ENCODE data around the gene TRAF3IP3.

The TRAF3IP3 gene

DNA sequence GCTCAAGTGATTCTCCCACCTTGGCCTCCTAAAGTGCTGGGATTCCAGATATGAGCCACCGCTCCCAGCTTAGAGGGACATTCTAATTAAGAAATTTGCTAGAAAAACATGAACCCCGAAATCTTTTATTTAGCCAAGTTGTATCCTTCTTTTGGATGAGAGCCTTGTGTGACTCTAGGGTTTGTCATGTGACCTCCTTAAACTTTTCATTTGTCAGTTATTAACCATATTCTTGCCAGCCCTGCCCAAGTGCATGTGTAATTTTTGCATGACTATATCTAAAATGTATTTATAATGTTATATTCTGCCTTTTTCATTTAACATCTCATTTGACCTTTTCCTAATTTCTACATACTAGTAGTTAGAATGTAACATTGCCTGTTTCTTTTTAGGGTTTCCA lies 73.9 kb downstream of the TRAF3IP3 start:
- TF ChIP-seq, protein P1, sequence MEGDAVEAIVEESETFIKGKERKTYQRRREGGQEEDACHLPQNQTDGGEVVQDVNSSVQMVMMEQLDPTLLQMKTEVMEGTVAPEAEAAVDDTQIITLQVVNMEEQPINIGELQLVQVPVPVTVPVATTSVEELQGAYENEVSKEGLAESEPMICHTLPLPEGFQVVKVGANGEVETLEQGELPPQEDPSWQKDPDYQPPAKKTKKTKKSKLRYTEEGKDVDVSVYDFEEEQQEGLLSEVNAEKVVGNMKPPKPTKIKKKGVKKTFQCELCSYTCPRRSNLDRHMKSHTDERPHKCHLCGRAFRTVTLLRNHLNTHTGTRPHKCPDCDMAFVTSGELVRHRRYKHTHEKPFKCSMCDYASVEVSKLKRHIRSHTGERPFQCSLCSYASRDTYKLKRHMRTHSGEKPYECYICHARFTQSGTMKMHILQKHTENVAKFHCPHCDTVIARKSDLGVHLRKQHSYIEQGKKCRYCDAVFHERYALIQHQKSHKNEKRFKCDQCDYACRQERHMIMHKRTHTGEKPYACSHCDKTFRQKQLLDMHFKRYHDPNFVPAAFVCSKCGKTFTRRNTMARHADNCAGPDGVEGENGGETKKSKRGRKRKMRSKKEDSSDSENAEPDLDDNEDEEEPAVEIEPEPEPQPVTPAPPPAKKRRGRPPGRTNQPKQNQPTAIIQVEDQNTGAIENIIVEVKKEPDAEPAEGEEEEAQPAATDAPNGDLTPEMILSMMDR (IDR thresholded peaks at IDR 0.05; ENCODE audit: low read depth, low read length): no peak
- no peak overlapping the region for H3K4me3 ChIP-seq (ENCODE audit: low read depth, low read length)

DNA sequence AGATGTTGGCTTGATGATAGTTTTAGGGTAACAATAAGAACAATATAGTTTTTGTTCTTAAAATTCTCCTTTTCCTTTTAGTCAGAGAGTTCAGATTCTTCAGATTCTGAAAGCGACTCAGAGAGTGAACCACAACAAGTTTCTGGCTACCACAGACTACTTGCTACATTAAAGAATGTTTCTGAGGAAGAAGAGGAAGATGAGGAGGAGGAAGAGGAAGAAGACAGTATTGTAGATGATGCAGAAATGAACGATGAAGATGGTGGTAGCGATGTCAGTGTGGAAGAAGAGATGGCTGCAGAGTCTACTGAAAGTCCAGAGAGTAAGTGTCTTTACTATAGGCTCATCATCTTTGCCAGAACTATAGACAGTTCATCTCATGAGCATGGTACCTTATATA lies 74.9 kb downstream of the TRAF3IP3 start:
- TF ChIP-seq, protein P1 (IDR thresholded peaks at IDR 0.05; ENCODE audit: low read depth, low read length): no peak
- no peak overlapping the region for H3K4me3 ChIP-seq (ENCODE audit: low read depth, low read length)

- TF ChIP-seq, protein P1 (IDR thresholded peaks at IDR 0.05; ENCODE audit: low read depth, low read length): no peak
- no peak overlapping the region for H3K4me3 ChIP-seq (ENCODE audit: low read depth, low read length)
Observed at GRCh38 chr1:209831615-209832014, 75.8 kb downstream of the TRAF3IP3 start.

Measured in WI38 (cell line).